ENCODE results near the gene AURKAIP1.
"Not testable (repeated sequence)": the region's sequence is repeated elsewhere in the genome, so short reads cannot be mapped to it uniquely, and the experiment has no call there.

Gene AURKAIP1

DNA sequence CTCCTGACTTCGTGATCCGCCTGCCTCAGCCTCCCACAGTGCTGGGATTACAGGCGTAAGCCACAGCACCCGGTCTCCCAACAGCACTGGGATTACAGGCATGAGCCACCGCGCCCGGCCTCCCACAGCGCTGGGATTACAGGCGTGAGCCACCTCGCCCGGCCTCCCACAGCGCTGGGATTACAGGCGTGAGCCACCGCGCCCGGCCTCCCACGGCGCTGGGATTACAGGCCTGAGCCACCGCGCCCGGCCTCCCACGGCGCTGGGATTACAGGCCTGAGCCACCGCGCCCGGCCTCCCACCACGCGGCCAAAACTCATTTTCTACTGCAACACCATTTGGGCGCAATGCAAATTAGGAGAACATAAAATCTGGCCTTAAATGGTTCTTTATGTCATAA, 10.3 kb upstream of the AURKAIP1 start:
- DNase-seq = not testable (repeated sequence)

DNA sequence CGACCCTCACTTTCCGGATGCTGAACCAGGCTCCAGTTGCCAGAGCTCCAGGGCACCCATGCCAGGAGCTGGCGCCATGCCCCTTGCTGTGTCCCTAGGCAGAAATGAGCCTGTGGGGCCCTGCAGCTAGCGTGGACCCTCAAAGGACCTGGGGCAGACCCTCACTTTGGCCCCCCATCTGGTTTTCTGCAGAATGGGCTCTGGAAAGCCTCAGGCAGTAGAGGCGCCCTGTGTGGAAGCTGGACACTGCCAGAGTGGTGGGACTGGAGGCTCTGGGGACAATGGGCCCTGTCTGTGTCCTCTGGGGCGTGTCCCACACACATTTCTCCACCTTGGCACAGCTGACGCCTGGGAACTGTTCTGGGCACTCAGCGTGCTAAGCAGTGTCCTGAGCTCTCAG, 6.3 kb upstream of the AURKAIP1 start:
- DNase-seq = no peak

DNA sequence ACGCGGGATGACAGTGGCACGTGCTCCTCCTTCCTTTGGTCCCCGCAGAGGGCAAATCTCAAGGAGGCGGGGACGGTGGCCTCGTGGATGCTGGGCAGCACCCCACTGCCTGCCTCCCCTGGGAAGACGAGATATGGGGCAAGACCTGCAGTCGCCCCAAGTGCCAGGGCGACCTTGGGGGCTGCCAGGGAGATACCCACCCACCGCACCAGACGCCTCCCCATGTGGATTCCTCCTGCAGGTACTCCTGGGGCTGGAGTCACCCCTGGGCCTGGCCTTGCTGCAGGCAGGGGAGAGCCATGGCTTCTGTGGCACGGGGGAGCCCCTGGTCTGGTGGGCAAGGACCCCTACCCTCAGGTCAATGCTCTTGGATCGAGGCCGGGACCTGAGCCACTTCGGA, 5.9 kb upstream of the AURKAIP1 start:
- no peak for DNase-seq

DNA sequence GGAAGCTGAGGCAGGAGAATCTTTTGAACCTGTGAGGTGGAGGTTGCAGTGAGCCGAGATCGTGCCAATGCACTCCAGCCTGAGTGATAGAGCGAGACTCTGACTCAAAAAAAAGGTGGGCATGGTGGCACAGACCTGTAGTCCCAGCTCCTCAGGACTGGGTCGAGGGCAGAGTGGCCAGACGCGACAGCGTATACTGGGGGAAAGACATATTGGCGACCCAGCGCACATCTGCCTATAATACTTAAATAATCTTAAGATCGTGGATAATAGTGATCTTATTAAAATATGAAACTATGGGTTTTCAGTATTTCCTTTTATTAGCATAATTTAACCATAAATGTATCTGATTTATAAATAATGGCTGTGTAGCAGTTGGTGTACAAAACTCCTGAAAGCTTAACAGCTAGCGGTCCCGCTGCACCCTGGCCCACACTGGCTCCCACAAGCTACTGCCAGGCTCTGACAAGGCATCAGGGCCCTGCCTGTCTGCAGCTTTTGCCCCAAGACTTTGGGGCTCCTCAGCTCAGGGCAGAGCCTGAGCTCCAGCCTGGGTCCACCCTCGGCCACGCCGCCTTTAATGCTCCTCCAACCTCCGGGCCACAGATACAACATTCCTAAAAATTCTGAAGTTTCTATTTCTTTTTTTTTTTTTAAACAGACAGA, 2.7 kb upstream of the AURKAIP1 start:
- no peak for DNase-seq

DNA sequence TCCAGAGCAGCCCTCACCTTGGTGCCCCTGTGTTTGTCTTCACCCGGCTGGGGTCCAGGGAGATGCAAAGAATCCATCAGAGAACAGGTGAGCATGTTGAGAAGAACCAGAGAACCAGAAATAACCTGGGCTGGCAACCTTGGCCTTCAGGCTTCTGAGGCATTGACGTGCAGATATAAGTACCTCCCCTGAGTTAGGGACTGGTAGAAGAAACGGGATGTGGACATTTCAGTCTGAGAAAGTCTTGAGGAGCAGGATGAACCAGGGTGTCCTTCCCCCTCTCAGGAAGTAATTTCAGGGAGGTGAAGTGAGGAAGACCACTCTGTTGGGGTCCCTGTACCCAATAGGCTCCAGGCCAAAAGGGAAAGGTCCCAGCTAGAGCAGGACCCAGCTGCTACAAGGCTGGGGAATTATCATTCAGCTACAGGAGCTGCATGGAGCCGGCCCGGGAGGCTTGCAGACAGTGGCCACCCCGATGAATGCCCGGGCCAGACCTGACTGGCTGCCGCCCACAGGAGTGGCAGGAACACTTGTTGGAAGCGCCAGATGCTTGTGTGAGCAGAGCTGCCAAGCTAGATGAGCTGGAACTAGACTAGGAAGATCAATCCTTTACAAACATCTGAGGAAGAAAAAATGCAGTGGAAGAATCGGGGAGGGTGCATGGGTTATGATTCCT, 1.7 kb upstream of the AURKAIP1 start:
- no peak for DNase-seq

DNA sequence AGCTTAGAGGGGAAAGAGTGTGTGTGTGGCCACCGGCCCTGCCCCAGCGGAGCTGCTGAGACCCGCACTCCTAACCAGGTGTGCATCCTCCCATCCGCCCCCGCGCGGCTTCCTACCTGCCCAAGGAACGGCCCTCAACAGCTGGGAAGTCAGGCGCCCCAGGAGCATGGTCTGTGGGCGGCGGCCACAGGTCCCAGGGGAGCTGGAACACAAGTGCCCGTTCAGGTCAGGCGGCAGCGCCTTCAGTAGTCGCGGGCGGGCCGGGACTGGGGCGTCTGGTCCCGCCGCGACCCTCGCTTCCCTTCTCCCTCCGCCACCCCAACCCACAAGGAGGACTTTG, 448 bp downstream of the AURKAIP1 start:
- DNase-seq = no peak

DNA sequence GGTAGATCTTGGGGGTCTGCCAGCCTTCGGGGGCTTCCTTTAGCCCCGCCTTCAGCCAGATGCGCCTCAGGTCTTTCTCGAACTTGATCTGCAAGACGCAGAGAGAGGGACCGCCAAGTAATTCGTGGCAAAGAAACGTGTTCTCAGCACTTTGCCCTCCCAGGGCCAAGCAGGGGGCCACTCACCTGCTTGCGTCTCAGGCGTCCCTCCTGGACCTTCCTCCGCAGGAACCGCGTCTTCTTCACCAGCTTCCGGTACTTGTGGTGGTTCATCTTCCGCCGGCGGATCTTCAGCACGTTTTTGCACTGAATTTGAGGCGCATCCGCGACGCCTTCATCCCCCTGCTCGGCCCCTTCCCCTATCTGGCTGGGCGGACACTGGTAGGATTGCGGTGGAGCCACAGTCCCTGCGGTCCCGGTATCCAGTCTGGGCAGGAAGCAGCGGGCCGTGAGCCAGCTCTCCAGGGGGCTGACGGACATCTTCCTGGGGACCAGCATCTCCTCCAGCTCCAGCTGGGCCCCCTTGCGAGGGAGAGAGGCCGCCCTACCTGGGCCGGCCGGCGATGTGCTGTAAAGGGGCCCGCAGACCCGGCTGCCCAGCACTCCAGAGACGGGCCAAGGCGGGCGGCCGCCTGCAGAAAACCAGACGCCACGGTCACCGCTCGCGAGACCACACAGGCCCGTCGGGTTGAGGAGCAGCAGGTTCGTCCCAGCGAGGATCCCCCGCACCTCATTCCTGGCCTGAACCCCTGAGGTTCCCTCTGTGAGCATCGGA, 1.0 kb downstream of the AURKAIP1 start:
- no peak for DNase-seq

DNA sequence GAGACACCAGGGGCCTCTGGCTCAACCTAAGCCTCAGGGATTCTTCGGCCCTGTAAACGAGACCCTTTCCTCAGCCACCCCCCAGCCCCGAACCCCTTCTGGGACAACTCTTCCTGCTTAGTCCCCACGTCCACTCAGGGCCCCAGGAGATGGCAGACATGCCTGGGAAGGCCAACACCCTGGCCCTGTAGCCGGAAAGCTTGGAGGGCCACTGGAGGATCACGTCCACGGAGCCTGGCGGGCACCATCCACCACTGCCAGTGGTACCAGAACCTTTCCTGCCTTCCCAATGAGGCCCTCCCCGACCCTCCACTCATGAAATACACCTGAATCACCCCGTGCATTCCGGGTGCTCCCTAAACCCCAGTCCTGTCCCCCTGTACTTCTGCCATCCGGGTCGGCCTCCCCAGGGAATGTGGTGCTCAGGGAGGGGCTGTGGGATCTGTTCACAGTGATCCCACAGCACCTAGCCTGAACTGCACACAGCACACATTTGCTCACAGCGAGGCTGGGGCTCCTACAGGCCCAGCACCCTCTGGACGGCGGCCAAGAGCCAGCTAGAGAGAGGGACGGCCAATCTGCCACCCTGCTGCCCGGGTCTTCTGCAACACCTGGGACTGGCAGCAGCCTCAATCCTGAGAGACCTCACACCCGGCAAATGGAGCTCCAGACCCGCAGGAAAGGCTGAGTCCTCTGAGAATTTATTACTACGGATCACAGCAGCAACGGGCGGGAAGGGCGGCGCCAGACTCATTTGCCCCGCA, 1.8 kb downstream of the AURKAIP1 start:
- no peak for DNase-seq

DNA sequence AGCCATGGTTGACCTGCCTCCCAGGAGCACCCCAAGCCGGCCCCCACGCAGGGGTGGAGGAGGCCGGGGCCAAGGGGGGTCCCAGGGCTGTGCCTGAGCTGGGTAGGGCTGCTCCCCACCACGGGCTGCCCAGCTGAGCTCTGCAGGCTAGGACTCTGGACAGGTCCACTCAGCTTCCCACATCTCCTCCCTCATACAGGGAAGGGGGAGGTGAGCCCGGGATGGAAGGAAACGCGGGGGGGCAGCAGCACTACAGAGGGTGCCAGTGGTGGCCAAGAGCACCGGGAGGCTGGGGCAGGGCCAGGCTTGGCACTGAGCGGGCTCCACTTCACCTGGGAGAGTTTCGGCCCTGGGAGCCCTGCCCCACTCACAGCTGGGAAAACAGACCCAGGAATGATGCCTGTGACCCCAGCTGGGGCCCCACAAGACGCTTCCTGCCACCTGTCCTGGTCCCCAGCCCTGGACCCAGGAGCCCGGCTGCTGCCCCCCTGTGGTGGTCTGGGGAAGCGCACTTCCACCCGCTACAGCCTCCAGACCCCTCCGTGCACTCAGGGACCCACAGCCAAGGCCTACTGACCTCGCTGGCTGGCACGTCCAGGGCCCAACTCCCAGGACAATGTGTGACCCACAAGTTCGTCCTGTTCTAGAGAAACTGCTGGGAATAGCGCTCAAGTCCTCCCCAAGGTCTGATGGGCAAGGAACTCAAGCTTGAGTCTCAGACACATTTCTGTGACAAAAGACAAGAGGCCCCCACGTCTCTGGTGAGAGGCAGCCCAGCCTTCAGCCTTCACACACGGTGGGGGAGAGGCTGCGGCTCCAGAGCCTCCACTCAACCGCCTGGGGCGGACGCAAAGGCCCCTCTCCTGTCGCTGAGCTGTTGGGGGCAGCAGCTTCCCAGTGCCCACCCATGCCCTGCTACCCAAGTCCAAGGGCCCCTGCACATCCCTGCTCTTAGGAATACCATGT, 3.0 kb downstream of the AURKAIP1 start:
- DNase-seq = no peak

DNA sequence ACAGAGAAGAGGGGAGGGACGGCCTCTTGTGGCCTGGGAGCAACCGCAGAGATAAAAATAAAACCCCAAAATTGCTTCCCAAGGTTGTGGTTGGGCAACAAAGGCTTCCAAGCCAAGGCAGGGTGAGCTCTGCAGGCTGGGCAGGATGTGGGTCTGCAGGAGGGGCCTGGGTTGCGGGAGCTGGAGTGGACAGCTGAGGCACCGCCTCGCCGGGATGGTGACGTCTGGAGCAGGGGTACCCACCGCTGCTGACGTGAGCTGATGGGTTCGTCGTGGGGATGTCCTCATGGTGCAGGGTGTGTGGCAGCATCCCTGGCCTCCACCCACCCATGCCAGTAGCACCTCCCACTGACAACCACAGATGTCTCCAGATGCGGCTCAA, 3.7 kb downstream of the AURKAIP1 start:
- no peak for DNase-seq

DNA sequence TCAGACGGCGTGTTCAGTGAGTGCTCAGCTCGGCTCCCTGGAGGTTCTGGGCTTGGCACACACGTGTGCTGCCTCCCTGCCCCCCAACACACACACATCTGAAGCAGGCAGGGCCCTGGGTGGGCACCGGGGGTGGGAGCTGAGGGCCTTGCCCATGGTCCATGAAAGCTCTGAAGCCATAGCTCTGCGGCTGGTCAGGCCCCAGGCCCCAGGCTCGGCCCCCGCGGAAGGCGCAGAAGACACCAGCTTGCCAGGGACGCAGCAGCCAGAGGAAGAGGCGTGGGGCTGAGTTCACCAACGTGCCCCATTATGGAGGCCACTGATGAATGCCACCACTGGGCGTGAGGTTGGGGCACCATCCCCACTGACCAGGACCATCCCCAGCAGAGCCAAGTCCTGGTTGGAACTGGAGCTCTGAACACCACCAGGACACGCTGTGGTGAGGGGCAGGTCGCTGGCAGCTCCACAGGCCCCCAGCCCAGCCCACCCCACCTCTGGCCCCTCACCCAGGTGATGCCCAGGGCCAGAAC, 4.2 kb downstream of the AURKAIP1 start:
- no peak for DNase-seq

DNA sequence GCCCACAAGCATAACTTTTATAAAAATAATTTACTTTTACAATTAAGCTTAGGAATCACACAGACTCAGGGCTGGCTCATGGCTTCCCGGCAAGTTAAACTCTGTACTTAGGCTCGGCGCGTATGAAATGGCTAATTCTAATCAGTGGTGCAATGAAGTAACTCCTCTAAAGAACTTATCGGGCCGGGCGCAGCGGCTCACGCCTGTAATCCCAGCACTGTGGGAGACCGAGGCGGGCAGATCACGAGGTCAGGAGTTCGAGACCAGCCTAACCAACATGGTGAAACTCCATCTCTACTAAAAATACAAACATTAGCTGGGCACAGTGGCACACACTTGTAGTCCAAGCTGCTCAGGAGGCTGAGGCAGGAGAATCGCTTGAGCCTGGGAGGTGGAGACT, 4.9 kb downstream of the AURKAIP1 start:
- not testable (repeated sequence) for DNase-seq

DNA sequence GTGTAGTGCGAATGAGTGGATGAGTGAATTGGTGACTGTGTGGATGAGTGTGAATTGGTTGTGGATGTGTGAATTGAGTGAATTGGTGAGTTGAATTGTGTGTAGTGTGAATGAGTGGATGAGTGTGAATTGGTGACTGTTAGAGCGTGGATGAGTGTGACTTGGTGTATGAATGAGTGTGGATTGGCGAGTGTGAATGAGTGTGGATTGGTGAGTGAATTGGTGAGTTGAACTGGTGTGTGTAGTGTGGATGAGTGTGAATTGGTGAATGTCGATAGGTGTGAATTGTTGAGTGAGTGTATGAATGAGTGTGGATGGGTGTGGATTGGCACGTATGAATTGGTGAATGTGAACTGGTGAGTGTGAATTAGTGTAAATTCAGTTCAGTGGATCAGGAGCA, 7.7 kb downstream of the AURKAIP1 start:
- DNase-seq = no peak

DNA sequence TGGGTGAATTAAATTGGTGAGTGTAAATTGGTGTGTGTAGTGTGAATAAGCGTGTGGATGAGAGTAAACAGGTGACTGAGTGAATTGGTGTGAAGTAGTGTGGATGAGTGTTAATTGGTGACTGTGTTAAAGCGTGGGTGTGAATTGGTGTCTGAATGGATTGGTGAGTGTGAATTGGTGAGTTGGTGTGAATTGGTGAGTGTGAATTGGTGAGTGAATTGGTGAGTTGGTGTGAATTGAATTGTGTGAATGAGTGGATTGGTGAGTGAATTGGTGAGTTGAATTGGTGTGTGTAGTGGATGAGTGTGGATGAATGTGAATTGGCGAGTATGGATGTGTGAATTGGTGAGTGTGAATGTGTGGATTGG, 8.3 kb downstream of the AURKAIP1 start:
- DNase-seq = no peak

DNA sequence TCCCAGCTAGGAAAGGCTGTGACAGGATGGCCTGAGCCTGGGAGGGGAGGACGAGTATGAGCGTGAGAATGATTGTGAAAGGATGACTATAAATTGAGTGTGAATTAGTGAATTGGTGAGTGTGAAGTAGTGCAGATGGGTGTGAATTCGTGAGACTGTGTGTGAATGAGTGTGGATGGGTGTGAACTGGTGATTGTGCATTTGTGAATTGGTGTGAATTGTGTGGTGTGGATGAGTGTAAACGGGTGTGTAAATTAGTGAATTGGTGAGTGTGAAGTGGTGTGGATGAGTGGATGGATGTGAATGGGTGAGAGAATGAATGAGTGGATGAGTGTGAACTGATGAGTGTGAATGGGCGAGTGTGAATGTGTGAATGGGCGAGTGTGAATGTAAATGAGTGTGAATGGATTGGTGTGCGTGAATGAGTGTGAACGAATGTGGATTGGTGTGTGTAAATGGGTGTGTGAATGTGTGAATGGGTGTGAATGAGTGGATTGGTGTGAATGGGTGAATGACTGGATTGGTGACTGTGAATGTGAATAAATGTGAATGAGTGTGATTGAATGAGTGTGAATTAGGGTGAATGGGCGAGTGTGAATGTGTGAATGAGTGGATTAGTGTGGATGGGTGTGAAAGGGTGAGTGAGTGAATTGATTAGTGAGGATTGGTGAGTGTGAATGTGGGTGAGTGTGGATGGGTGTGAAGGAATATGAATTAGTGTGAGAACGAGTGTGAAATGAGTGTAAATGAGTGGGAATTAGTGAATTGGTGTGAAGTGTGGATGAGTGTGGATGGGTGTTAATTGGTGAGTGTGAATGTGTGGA, 8.9 kb downstream of the AURKAIP1 start:
- no peak for DNase-seq

DNA sequence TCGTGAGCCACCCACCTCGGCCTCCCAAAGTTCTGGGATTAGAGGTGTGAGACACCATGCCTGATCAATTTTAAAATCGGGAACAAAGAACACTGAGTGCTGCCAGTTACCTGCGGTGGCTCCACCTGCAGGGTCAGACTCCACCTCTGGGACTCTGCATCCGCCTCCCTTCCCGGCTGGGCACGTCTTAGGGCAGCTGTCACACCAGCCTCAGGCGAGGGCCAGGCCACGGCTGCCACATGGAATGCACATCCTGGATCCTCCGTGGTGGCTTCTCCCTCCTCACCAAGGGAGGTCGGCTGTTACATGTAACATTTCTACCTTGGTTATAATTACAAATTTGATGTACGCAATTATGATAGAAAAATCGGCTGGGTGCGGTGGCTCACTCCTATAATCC, 10.7 kb downstream of the AURKAIP1 start:
- no peak for DNase-seq

DNA sequence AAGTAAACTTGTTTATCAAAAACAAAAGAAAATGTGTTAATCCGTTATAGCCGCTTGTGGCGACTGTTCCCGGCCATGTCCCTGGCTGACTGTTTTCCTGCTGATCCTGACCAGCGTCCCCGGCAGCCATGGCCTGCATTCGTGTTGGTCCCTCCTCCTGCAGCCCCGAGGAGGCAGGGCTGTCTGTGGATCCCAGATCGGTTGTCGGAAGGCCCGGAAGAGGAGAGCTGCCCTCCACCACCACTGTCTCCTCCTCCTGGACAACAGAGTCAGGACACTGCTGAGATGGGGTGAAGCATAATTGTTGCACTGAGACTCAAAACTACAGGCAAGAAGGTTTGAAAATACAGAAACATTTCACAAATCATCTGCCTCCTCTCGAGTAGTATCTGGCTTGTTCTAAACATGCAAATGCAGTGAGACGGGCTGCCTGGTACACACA, 13.0 kb downstream of the AURKAIP1 start:
- no peak for DNase-seq

DNA sequence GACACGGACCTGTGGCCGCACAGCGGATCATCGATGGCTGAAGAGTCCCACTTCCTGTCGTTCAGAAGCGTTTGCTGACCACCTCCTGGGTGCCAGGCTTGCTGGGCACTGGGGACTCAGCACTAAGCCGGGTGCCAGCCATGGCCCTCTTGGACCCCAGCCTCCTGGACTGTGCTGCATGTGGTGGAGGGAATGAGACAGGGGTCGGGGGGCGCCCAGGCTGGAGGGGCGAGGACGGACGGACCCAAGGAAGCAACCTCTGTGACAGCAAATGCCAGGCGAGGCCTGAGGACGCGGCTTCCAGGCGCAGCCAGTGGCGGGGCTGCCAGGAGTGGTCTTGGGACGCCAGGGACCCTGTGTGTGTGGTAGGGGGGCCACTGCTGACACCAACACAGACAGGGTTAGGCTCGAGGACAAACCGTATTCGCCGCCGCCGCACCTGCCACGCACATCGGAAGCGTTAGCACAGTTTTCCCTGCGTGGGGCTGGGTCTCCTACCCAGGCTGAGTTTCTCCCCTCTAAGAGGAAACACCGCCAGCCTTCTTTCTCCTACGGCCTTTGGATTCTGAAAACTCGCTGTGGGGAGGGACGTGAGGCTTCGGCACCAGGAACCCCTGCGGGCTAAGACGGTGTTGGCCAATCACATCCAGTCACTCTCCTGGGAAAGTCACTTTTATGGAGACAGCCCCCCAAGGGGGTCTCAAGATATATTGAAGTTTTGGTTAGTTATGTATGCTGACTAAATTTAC, 13.6 kb downstream of the AURKAIP1 start:
- DNase-seq = no peak

DNA sequence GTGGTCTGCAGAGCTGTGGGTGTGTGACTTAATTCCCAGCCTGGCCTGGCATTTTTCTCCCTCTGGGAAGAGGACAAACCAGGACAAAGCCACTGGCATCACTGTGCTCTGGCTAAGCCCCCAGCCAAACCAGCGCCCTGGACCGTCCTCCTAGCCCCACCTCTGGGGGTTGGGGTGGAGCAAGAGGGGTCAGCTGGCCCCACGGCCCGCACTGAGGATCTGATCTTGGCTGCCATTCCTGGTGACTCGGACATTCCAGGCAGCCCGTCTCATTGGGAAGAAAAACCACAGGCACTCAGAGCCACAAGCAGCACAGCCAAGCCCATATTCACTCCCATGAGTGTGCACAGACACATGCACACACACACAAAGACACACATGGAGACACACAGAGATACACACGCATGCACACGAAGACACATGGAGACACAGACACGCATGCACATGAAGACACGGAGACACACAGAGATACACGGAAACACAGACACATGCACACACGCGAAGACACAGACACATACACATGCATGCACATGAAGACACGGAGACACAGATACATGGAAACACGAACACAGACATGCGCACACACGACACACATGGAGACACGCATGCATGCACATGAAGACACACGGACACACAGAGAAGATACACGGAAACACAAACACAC, 14.4 kb downstream of the AURKAIP1 start:
- no peak for DNase-seq
